AG09309 (cell line): ENCODE measurements around the gene NANOGP8.
A peak's percentile ranks its signal among the peaks of the same experiment; 100 is the strongest.
"Not testable (repeated sequence)": the region's sequence is repeated elsewhere in the genome, so short reads cannot be mapped to it uniquely, and the experiment has no call there.

Source experiments
- DNase-seq: peaks from one replicate; pipeline ENCODE4 v3.0.0-alpha.2; 2010; ENCODE audit warnings: low read depth
- H3K4me3 ChIP-seq: 2 replicates; pipeline ENCODE4 v1.5.1; 2011; ENCODE audit warnings: mild to moderate bottlenecking, low read depth, low read length, moderate library complexity; ENCODE audit not compliant: control insufficient read depth
- TF ChIP-seq, protein P1 (sequence below): IDR thresholded peaks from 2 replicates; pipeline ENCODE4 v1.5.1; 2011; ENCODE audit warnings: mild to moderate bottlenecking, low read depth, low read length, inconsistent platforms; ENCODE audit not compliant: insufficient read depth, control insufficient read depth; ENCODE audit errors: missing control alignments

The NANOGP8 gene

DNA sequence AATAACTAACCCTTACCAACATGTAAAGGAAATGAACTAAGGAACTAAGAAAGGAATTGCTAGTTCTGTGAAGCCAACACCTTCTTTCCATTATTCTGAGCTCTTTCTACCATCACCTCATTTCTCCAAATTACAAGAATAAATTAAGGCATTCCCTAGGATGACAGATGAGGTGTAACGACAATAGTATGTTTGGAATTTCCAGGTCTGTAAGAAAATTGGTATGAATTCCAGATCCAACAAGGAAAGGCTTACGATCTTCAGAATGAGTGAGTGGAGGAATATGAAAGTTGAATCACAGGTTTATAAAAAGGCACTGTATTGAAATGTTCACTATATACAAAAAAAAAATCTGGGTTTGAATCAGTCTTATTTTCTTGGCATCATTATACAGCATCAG lies 4.5 kb upstream of the NANOGP8 start:
- TF ChIP-seq, protein P1, sequence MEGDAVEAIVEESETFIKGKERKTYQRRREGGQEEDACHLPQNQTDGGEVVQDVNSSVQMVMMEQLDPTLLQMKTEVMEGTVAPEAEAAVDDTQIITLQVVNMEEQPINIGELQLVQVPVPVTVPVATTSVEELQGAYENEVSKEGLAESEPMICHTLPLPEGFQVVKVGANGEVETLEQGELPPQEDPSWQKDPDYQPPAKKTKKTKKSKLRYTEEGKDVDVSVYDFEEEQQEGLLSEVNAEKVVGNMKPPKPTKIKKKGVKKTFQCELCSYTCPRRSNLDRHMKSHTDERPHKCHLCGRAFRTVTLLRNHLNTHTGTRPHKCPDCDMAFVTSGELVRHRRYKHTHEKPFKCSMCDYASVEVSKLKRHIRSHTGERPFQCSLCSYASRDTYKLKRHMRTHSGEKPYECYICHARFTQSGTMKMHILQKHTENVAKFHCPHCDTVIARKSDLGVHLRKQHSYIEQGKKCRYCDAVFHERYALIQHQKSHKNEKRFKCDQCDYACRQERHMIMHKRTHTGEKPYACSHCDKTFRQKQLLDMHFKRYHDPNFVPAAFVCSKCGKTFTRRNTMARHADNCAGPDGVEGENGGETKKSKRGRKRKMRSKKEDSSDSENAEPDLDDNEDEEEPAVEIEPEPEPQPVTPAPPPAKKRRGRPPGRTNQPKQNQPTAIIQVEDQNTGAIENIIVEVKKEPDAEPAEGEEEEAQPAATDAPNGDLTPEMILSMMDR, result no peak
- no peak for DNase-seq
- H3K4me3 ChIP-seq, result no peak overlapping the region

DNA sequence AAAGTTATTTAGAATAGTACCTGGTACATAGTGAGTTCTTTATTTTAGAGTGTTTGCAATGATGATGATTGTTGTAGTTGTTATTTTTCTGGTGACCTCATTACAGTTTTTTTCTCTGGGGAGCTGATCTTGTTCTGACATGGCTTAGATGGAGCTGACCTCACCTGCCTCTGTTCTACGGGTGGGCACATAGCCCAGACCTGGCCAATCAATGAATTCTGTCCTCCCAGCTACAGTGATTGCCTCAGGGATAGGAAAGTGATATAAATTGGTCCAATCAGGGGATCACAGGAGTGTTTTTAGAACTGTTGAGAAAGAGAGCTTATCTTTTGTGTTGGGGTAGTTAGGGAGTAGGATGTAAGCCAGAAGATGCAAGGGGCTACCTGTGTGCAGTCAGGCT lies 3.2 kb upstream of the NANOGP8 start:
- no peak for DNase-seq
- TF ChIP-seq, protein P1, result no peak
- H3K4me3 ChIP-seq, result no peak overlapping the region

DNA sequence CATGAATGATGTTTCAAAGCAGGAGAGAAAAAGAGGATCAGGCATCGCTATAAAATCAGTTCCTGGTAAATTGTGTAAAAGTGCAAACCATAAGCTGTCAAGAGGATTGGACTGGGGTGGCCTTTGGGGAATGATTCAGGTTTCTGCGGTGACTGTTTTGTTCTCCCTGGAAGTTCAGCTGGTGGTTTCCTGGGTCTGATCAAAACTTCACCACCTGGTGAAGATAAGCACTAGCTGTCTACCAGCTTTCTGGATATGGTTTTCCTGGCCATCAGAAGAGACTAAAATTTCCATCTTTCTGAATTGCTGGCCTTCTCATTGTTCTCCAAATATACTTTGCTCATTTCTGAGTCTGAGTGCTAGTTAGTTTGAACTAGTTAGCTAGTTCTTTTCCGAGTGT lies 2.7 kb upstream of the NANOGP8 start:
- no peak overlapping the region for H3K4me3 ChIP-seq
- no peak for DNase-seq
- TF ChIP-seq, protein P1, result no peak

DNA sequence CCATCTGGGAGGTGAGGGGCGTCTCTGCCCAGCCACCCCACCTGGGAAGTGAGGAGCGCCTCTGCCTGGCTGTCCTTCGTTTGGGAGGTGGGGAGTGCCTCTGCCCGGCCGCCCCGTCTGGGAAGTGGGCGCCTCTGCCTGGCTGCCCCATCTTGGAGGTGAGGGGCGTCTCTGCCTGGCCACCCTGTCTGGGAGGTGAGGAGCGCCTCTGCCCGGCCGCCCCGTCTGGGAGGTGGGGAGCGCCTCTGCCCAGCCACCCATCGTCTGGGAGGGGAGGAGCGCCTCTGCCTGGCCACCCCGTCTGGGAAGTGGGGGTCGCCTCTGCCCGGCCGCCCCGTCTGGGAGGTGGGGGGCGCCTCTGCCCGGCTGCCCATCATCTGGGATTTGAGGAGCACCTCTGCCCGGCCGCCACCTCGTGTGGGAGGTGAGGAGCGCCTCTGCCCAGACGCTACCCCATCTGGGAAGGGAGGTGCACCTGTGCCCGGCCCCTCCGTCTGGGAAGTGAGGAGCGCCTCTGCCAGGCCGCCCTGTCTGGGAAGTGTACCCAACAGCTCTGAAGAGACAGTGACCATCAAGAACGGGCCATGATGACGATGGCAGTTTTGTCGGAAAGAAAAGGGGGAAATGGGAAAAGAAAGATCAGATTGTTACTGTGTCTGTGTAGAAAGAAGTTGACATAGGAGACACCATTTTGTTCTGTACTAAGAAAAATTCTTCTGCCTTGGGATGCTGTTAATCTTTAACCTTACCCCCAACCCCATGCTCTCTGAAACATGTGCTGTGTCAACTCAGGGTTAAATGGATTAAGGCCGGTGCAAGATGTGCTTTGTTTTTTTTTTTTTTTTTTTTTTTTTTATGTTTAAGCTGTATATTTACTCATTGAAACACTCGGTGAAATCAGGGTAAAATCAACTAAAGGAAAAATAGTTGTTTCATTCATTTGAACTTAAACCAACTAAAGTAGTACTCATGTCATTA lies 2.4 kb downstream of the NANOGP8 start:
- H3K4me3 ChIP-seq, DNase-seq: not testable (repeated sequence)

DNA sequence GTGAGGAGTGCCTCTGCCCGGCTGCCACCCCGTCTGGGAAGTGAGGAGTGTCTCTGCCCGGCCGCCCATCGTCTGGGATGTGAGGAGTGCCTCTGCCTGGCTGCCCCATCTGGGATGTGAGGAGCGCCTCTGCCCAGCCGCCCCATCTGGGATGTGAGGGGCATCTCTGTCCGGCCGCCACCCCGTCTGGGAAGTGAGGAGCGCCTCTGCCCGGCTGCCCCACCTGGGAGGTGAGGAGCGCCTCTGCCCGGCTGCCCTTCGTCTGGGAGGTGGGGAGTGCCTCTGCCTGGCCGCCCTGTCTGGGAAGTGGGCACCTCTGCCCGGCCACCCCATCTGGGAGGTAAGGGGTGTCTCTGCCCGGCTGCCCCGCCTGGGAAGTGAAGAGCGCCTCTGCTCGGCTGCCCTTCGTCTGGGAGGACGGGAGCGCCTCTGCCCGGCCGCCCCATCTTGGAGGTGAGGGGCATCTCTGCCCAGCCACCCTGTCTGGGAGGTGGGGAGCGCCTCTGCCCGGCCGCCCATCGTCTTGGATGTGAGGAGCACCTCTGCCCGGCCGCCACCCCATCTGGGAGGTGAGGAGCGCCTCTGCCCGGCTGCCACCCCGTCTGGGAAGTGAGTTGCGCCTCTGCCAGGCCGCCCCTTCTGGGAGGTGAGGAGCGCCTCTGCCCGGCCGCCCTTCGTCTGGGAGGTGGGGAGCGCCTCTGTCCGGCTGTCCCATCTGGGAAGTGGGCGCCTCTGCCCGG lies 3.3 kb downstream of the NANOGP8 start:
- H3K4me3 ChIP-seq, DNase-seq: not testable (repeated sequence)

DNA sequence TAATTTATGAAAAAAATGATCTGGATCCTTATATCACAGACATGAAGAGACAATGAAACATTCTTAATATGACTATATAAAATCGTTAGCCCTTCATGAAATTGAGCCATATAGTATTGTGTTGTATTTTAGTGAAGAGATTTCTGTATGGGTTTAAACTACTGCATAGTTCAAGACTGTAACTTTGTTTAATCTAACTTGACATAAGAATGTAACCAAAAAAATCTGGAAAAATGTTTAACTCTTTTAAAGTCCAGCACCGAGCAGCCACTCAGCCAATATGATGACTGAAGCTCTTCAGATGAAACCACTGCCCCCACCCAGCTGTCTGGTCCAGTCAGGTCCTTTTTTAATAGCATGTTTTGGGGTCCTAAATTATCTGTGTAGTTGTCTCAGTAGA lies 4.9 kb downstream of the NANOGP8 start:
- TF ChIP-seq, protein P1, result no peak
- no peak for DNase-seq
- H3K4me3 ChIP-seq, result no peak overlapping the region

DNA sequence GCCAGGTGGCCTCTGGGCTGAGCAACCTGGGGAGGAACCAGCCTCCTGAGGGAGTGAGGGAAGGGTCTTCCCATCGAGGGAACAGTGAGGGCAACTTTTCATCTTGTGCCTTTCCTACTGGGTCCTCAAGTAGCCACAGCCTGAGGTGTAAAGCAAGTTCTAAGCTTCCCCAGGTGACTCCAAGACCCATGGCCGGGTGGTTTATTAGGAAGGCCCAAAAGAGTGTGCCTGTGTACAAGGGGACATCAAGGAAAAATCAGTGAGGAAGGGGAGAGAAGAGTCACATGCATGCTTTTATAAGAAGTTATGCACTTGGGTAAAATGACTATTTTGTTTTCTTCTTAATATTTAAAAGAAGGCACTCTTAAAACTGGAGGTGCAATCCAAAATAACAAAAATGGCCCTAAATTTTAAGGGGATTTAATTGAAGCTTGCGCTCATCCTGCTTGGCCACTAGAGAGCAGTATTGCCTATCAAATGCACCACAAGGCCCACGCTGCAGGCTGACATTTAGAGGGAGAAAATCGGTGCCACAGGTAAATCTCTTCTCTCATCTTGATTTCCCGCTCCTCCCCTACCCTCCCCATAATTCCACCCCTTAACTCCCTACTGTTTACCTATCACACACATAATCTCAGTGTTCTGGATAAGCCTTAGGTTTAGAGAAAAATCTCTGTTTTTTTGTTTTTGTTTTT lies 6.7 kb downstream of the NANOGP8 start:
- no peak overlapping the region for H3K4me3 ChIP-seq
- peak; percentile 11 for DNase-seq
- TF ChIP-seq, protein P1, result peak; percentile 74
